GM18858 (cell line): ENCODE results near the gene GALNT6.

ENCODE experiments used
- ATAC-seq: cut with Tn5 transposase; IDR thresholded peaks from one replicate; pipeline ENCODE4 v1.9.1; 2021; ENCODE audit not compliant: unreplicated experiment

GALNT6 gene

GRCh38 chr12:51382173-51382572 is 9.0 kb downstream of the GALNT6 start:
- ATAC-seq: no peak

- no peak for ATAC-seq
Observed at GRCh38 chr12:51381226-51382079, 9.8 kb downstream of the GALNT6 start.

GRCh38 chr12:51379571-51379970 is 11.6 kb downstream of the GALNT6 start:
- no peak for ATAC-seq

GRCh38 chr12:51378749-51379148 is 12.5 kb downstream of the GALNT6 start:
- ATAC-seq: no peak

GRCh38 chr12:51377099-51377984 is 13.9 kb downstream of the GALNT6 start:
- ATAC-seq: no peak

GRCh38 chr12:51374856-51375255 is 16.4 kb downstream of the GALNT6 start:
- no peak for ATAC-seq

GRCh38 chr12:51374361-51374760 is 16.8 kb downstream of the GALNT6 start:
- no peak for ATAC-seq

GRCh38 chr12:51373187-51373586 is 18.0 kb downstream of the GALNT6 start:
- ATAC-seq: no peak

GRCh38 chr12:51372021-51372420 is 19.2 kb downstream of the GALNT6 start:
- no peak for ATAC-seq

- ATAC-seq: no peak
Observed at GRCh38 chr12:51371295-51371953, 19.8 kb downstream of the GALNT6 start.

GRCh38 chr12:51370667-51371066 is 20.5 kb downstream of the GALNT6 start:
- no peak for ATAC-seq

- no peak for ATAC-seq
Observed at GRCh38 chr12:51369581-51369980, 21.6 kb downstream of the GALNT6 start.

- peak; percentile 96 for ATAC-seq
Observed at GRCh38 chr12:51368640-51369517, 22.3 kb downstream of the GALNT6 start.

- no peak for ATAC-seq
Observed at GRCh38 chr12:51365276-51365675, 25.9 kb downstream of the GALNT6 start.

GRCh38 chr12:51364001-51364400 is 27.2 kb downstream of the GALNT6 start:
- ATAC-seq: no peak

- no peak for ATAC-seq
Observed at GRCh38 chr12:51362747-51363342, 28.4 kb downstream of the GALNT6 start.

- ATAC-seq: no peak
Observed at GRCh38 chr12:51362307-51362706, 28.9 kb downstream of the GALNT6 start.

- no peak for ATAC-seq
Observed at GRCh38 chr12:51361161-51362016, 29.8 kb downstream of the GALNT6 start.

GRCh38 chr12:51360315-51360714 is 30.9 kb downstream of the GALNT6 start:
- ATAC-seq: no peak
